Pons (tissue), 1 donor: ENCODE measurements around the gene ABCG5.

Source experiments
- DNase-seq: peaks from one replicate; pipeline ENCODE4 v3.0.0-alpha.2; 2016; ENCODE audit warnings: low spot score

The ABCG5 gene

DNA sequence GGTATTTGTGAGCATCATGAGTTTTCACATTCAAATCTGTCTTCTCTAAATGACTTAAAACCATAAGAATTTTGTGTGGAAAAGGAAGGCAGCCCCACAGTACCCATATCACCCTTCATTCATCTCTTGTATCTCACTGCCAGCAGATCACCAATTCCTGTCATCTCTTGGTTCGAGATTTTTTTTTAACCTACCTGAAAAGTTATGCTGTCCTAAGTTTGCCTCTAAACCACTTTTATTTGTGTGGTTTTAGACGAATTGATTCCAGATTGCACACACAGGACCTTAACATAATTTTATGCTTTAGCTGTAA is 32.0 kb downstream of the ABCG5 start:
- DNase-seq: no peak

DNA sequence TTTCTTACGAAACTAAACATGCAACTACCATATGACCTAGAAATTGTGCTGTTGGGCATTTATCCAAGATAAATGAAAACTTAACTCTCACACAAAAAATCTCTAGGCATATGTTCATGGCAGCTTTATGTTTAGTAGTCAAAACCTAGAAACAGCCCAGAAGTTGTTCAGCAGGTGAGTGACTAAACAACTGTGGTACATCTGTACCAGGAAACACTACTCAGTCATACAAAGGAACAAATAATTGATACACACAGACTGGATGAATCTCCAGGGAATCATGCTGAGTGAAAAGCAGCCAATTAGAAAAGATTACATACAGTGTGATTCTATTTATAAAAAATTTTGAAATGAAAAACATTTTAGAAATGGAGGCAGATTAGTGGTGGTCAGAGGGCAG is 35.5 kb downstream of the ABCG5 start:
- DNase-seq: no peak

GRCh38 chr2:43802135-43802534 is 36.5 kb downstream of the ABCG5 start:
- no peak for DNase-seq

DNA sequence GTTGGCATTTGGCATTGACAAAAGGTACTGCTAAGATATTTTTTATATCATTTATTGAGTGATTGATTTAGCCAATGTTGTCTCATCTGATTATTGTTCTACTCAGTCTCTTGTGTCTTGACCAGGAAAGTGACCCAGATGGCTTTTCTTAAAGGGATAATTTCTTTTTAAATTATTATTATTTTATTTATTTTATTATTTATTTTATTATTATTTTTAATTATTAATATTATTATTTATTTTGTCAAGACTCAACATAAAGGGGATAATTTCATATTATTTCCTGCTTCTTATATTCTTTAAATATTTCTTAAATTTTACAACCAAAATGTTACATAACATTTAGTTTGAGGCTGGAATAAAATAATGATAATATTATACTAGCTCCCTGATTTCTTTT is 37.7 kb downstream of the ABCG5 start:
- DNase-seq: no peak

GRCh38 chr2:43798300-43798699 is 40.3 kb downstream of the ABCG5 start:
- DNase-seq: no peak

GRCh38 chr2:43796206-43796605 is 42.4 kb downstream of the ABCG5 start:
- no peak for DNase-seq

GRCh38 chr2:43794956-43795355 is 43.7 kb downstream of the ABCG5 start:
- DNase-seq: no peak

DNA sequence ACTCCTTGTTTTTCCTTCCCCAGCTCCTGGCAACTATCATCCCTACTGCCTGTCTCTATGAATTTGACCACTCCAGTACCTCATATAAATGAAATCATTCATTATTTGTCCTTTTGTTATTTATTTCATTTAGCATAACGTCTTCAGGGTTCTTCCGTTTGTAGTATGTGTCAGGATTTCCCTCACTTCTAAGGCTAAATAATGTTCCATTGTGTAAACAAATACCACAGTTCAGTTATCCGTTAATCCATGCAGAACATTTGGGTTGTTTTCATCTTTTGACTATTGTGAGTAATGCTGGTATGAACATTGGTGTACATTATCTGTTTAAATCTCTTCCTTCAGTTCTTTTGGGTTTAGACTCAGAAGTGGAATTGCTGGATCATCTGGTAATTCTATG is 46.0 kb downstream of the ABCG5 start:
- DNase-seq: no peak

- no peak for DNase-seq
These were observed 47.4 kb downstream of the ABCG5 start for GRCh38 chr2:43791035-43791765.

- no peak for DNase-seq
These were observed 48.5 kb downstream of the ABCG5 start for GRCh38 chr2:43790147-43790546.

- no peak for DNase-seq
These were observed 50.0 kb downstream of the ABCG5 start for GRCh38 chr2:43788646-43789045.

- DNase-seq: no peak
These were observed 50.7 kb downstream of the ABCG5 start for GRCh38 chr2:43787895-43788294.

GRCh38 chr2:43778233-43778632 is 60.4 kb downstream of the ABCG5 start:
- no peak for DNase-seq

- DNase-seq: no peak
These were observed 61.2 kb downstream of the ABCG5 start for GRCh38 chr2:43777306-43777926.

GRCh38 chr2:43776324-43776723 is 62.3 kb downstream of the ABCG5 start:
- no peak for DNase-seq

DNA sequence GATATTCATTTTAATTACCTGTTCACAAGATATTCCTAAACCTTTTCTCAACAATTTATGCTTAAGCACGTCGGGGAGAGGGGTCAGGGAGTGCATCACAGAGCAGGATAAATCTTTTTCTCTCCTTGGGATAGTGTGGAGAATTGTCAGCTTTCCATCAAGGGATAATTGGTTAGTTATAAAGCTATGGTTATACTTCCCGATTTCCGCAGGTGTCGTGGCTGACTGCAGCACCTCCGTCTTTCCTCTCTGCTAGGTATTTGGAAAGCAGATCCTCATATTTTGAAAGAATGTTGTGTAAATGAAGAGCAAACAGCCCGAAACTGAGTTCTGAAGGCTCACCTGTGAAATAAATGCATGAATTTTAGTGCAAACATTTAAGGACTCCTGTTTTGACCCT is 64.0 kb downstream of the ABCG5 start:
- DNase-seq: no peak

DNA sequence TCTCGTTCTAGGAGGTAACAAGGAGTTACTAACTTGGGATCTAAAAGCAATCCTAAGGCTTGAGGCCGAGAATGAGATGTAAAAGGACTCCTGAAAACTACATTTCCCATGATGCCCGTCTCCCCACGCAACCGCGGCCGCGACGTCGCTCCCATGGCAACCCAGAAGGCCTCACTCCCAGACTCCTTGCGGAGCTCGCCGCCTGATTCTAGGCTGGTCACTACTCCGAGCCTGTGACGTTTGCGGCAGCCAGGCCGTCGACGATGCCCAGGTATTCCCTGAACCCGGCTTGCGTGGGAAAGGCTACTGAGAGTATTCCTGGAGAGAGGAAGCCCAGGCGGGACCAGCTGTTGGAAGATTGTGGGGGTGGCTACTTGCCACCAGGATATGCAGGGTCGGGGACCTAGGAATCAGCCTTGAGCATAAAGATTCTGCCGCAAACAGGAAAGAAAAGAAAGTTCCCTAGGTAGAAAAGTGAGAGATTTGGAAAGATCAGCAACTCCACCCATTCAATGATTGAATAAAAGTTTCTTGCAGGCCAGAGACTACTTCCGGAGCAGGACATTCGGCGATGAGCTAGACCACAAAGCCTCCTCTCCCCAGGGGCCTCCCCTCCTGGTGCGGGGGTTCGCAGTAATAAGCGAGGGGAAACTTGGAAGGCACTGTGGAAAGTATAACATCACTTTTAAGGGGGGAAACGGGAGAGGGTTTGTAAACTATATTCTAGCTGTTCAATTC is 64.6 kb downstream of the ABCG5 start, which contains the start of gene DYNC2LI1:
Gene DYNC2LI1, plus strand, starts transcription at position 164 of the 738 bp plus-strand sequence. Its CDS starts 100 bp downstream, at position 264.
- DNase-seq: peak; percentile 89

GRCh38 chr2:43766006-43766405 is 72.6 kb downstream of the ABCG5 start:
- DNase-seq: no peak

DNA sequence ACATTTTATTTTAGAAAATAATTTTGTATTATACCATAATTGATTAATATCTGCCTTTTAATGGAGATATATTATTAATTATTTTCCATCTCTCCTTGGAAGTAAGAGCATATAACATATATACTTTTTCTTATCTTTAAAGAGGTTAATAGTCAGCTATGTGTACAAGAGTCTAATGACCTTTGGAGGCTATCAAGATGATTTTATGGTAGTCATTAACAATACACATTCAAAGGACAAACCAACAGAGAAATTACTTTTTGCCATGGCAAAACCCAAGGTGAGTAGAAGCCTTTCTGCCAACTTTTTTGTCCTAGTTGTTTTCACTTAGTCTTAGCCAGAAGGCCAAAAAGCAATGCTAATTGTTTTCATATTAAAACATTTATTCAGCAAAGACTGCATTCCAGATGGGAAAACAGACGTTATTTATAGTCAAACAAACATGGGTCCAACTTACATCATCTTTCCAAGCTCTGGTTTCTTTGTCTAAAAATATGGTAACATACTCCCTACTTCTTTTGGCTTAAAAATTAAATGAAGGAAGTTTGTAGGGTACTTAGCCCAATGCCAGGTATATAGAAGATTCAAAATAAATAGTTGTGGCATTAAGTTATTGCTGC is 74.4 kb downstream of the ABCG5 start:
- no peak for DNase-seq

DNA sequence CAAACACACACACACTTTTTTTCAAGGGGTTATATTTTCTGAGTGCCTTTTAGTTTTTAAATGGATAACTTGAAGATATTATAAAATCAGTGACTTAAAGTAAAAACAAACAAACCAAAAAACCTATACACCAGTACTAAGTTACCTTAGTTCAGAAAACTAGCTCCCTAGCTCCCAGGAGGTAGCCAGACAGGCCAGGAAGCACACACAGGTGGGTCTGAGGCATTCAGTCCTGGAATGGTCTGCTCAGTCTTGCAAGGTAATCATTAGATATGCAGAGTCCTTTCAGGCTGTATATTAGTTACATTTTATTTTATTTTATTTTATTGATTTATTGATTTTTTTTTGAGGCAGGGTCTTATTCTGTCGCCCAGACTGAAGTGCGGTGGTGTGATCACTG is 75.5 kb downstream of the ABCG5 start:
- no peak for DNase-seq
